PC-9 (cell line): ENCODE results near the gene KLF15.
"Not testable (repeated sequence)": the region's sequence is repeated elsewhere in the genome, so short reads cannot be mapped to it uniquely, and the experiment has no call there.

ENCODE experiments used
- EZH2 ChIP-seq: fragments of 200-600 bp; sonication (generic); IDR thresholded peaks from 2 replicates; pipeline ENCODE4 v1.8.0; 2017; ENCODE audit warnings: antibody characterized with exemption, low read depth
- TF ChIP-seq, protein P1 (sequence below): fragments of 200-600 bp; sonication (generic); conservative IDR thresholded peaks from 2 replicates; pipeline ENCODE4 v1.6.1; 2017; ENCODE audit warnings: mixed run types, antibody characterized with exemption, mild to moderate bottlenecking, moderate library complexity

DNA sequence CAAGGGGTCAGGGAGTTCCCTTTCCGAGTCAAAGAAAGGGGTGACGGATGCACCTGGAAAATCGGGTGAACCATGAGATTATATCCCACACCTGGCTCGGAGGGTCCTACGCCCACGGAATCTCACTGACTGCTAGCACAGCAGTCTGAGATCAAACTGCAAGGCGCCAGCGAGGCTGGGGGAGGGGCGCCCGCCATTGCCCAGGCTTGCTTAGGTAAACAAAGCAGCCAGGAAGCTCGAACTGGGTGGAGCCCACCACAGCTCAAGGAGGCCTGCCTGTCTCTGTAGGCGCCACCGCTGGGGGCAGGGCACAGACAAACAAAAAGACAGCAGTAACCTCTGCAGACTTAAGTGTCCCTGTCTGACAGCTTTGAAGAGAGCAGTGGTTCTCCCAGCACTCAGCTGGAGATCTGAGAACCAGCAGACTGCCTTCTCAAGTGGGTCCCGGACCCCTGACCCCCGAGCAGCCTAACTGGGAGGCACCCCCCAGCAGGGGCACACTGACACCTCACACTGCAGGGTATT is 25.3 kb downstream of the KLF15 start:
- TF ChIP-seq, protein P1, sequence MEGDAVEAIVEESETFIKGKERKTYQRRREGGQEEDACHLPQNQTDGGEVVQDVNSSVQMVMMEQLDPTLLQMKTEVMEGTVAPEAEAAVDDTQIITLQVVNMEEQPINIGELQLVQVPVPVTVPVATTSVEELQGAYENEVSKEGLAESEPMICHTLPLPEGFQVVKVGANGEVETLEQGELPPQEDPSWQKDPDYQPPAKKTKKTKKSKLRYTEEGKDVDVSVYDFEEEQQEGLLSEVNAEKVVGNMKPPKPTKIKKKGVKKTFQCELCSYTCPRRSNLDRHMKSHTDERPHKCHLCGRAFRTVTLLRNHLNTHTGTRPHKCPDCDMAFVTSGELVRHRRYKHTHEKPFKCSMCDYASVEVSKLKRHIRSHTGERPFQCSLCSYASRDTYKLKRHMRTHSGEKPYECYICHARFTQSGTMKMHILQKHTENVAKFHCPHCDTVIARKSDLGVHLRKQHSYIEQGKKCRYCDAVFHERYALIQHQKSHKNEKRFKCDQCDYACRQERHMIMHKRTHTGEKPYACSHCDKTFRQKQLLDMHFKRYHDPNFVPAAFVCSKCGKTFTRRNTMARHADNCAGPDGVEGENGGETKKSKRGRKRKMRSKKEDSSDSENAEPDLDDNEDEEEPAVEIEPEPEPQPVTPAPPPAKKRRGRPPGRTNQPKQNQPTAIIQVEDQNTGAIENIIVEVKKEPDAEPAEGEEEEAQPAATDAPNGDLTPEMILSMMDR: not testable (repeated sequence)
- TF ChIP-seq EZH2: not testable (repeated sequence)
